DMS 273 (cell line): Measurements from ENCODE around the gene HSD3B2.

Experiments
- DNase-seq: peaks from one replicate; lab custom pipeline; 2025; ENCODE audit not compliant: unreplicated experiment; lab: John Stamatoyannopoulos, UW

HSD3B2 gene

GRCh38 chr1:119396982-119397381, 18.0 kb upstream of the HSD3B2 start:
- DNase-seq, result no peak

DNA sequence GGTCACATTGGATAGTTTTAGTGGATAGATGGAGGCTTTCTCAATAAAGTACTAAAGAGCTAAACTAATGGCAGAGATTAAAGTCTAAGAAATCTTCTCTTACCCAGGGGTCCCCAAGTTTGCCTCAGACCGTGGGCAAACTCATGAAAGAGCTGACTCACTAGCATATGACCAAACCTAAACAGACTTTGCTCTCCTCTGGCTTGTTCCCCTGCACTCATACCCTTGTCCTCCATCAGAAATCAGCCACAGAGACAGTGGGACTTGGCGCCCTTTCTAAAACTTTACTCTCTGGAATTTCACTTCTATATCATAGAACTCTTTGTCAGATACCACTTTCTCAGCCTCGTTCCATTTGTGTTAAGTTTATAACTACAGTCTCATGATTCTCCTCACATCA, 17.0 kb upstream of the HSD3B2 start:
- DNase-seq, result no peak

DNA sequence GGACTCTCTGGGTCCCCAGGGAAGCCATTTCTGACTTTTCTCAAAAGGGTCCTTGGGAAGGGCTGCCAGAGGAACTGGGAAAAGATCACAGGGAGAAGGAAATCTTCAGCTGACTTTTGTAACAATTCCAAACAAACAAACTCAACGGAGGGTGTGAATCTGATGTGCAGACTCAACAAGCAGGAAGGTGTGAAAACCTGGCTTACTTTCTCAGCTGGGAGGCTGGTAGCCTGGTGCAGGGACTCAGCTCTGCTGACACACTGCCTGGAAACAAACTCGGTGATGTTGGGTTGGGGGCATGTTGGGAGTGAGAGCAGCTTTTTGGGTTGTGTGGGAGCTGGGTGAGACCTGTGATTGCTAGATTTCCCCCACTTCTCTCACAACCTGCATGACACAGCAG, 10.2 kb upstream of the HSD3B2 start:
- no peak for DNase-seq

GRCh38 chr1:119409731-119410130, 5.2 kb upstream of the HSD3B2 start:
- no peak for DNase-seq

DNA sequence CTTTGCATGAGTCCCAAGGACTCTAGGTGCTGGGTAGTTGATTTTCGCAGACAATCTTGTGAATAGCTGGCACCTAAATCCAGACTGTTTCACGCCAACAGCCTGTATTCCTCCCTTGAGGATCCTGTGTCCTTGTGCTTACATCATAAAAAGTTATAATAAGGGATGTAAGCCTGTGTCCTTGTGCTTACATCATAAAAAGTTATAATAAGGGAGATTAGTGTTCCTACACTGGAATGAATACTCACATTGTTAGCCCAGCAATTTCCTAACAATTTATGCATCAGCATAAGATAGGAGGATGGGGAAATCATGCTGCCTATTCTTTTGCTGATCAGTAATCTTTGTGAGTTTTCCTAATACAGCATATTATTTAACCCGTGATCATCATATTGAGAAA, 4.0 kb upstream of the HSD3B2 start:
- DNase-seq, result no peak

GRCh38 chr1:119416006-119416640, 1.2 kb downstream of the HSD3B2 start:
- DNase-seq, result no peak

DNA sequence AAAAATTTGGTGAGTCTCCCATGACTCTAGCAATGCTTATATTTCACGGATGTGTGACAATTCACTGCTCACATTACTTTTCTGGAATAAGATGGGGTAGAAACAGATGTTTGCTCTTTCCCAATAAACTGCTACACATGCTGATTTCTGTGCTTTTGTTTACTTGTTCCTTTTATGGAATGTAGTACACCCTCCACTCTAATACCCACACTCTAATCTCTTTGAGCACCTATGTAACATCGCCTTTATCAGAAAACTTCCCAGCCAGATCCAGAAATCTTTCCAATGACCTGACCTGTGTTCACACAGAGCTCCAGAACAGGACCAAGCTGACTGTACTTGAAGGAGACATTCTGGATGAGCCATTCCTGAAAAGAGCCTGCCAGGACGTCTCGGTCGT, 4.2 kb downstream of the HSD3B2 start:
- DNase-seq, result no peak

- no peak for DNase-seq
Measured at GRCh38 chr1:119420638-119421037, 5.7 kb downstream of the HSD3B2 start.

DNA sequence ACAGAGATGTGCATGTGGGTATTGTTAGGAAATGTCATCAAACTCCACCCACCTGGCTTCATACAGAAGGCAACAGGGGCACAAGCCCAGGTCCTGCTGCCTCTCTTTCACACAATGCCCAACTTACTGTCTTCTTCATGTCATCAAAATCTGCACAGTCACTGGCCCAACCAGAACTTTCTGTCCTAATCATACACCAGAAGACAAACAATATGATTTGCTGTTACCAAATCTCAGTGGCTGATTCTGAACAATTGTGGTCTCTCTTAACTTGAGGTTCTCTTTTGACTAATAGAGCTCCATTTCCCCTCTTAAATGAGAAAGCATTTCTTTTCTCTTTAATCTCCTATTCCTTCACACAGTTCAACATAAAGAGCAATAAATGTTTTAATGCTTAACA, 7.7 kb downstream of the HSD3B2 start:
- no peak for DNase-seq

GRCh38 chr1:119428991-119429390, 14.0 kb downstream of the HSD3B2 start:
- DNase-seq, result no peak

DNA sequence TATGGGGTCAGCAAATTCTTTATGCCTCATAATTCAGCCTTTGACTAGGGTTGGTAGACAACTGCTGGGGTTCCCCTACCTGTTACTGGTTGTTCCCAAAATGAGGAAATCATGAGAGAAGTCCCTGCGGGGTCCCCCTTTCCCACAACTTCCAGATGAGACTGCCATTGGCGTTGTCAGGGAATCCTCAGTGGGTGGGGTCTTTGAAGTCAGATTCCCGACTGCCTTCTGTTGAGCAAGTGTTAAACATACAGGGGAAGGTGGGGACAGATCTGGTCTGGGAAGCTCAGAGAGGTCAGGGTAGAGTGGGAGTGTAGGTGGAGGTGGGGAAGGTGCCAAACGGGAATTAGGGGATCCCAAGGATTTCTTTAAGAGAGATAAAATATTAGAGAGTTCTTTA, 14.7 kb downstream of the HSD3B2 start:
- no peak for DNase-seq

DNA sequence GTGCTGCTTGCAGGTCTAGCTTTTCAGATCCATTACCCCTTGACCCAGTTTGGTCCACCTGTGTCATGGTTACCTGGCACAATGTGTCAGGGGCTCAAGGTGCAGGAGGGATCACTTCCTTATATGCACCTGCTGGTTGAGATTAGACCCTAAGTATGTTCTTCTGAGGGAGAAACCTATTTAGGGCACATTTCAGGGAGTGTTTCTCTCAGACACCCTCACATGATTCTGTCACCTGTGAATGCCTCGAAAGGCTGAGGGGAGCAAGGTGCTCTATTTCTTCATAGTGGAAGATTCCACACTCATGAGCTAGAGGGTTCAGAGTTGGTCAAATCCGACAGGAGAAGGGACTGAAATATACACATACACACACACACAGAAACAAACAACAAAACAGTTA, 15.5 kb downstream of the HSD3B2 start:
- no peak for DNase-seq

GRCh38 chr1:119431836-119432235, 16.9 kb downstream of the HSD3B2 start:
- DNase-seq, result no peak

GRCh38 chr1:119435052-119435451, 20.1 kb downstream of the HSD3B2 start:
- no peak for DNase-seq

DNA sequence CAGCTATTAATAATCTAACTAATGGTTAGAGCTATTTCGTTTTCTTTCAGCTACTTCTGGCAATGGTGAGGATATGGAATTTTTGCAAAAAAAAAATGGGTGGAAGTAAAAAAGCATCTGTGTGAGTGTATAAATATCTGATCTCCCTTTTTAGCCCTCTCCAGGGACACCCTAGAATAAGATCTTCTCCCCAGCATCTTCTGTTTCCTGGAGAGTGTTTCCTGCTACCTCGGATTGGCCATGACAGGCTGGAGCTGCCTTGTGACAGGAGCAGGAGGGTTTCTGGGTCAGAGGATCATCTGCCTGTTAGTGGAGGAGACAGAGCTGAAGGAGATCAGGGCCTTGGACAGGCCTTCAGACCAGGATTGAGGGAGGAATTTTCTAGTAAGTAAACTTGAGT, 23.8 kb downstream of the HSD3B2 start:
- no peak for DNase-seq

GRCh38 chr1:119440721-119441307, 25.9 kb downstream of the HSD3B2 start:
- DNase-seq, result no peak

GRCh38 chr1:119442756-119443155, 27.8 kb downstream of the HSD3B2 start:
- no peak for DNase-seq

DNA sequence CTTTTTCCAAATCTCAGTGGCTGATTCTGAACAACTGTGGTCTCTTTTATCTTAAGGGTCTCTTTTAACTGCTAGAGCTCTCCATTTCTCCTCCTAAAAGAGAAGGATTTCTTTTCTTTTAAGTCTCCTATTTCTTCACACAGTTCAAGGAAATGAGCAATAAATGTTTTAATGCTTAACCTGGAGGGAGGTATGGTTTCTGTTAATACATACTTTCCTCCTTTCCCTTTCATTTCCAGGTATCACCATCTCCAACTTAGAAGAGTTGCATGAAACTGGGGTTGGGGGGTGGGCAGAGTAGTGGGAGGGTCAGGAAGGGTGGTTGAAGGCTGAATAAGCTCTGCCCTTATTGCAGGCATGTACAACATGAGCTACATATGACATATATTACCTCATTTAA, 31.4 kb downstream of the HSD3B2 start:
- no peak for DNase-seq

DNA sequence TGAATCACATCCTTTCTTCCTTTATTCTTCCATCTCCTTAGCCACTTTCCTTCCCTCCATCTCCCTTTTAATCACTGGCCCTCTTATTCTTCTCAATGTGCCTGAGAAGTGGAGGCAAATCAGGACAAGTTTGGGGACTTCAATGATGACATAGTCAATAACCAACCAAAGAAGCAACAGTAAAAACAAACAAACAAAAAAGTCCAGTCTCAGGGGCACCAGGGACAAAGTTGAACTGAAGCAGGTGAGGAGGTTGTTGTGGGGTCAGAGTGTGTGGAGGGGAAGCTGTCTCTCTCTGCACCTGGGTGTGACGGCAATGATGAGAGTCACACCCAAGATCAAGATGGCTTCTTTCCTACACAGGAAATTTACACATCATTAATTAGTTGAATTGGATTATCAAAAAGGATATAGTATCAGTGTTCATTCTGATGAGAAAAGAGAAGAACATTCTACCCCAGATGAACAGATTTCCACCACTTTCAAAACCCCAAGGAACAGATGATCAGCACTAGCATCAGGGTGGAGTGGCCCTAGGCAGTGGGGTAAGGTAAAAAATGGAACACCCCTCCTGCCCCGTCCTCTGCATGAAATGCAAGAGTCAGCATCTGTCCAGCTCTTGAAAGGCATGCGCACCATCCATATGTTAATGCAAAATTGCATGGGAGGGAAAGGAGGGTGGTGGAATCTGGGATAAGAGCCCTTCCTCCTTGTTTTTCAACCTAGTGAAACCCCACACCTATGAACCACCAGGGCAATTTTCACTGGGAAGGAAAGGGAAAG, 32.6 kb downstream of the HSD3B2 start:
- no peak for DNase-seq

GRCh38 chr1:119448127-119448511, 33.2 kb downstream of the HSD3B2 start:
- DNase-seq, result peak; percentile 15

- peak; percentile 4 for DNase-seq
Measured at GRCh38 chr1:119449971-119450370, 35.0 kb downstream of the HSD3B2 start.

DNA sequence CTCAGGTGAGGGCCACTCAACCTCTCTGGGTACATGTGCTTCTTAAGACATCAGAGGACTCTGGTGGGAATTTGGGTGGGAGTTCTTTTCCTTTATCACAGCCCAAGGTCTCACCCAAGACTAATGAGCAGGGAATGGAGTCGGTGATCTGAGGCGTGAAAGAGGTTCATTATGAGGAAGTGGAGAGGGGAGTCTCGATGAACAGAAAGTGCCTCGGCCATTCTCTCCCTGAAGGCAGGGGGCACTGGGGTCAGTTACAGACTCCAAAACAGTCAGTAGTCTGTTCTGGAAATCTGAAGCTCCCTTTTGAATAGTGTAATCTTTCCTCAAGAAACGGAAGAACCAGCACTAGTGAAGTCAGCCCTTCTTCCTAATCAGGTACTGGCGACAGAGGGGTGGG, 36.2 kb downstream of the HSD3B2 start:
- DNase-seq, result no peak
